T-helper 1 cell treated with Interleukin-12 subunit alpha and Interleukin-12 subunit beta and Interleukin-4 antibody, amounts not matched to agents 30 ng/mL and 1 ng/mL, for 36 hours (primary cell): ENCODE data around the gene CD38. TPM values are rescaled to one million over a fixed set of nuclear protein-coding genes. Genes with fewer than 3 reads are reported as not detected.
"Not testable (repeated sequence)": the region's sequence is repeated elsewhere in the genome, so short reads cannot be mapped to it uniquely, and the experiment has no call there.

Experiments
- intact Hi-C: fragments of 100-400 bp; cut with micrococcal nuclease; formaldehyde crosslinking; loops from one replicate; pipeline ENCODE4 v1.15.1; 2024
- total RNA-seq: library from RNA; stranded (reverse); gene quantifications from 2 replicates; pipeline ENCODE4 v1.2.3, GENCODE V29; 2022

The CD38 gene
- total RNA-seq, 1 donor from 2014 or later: 213 TPM

- intact Hi-C loops: loop anchor here (2.0 kb wide), 2 partner anchors 13 to 63 kb away; no protein-coding TSS in a partner anchor
These were observed 15.6 kb downstream of the CD38 start for GRCh38 chr4:15793506-15794363.

GRCh38 chr4:15794426-15794825 lies 16.3 kb downstream of the CD38 start:
- intact Hi-C loops: loop anchor here (2.0 kb wide), 2 partner anchors 14 to 64 kb away; no protein-coding TSS in a partner anchor

DNA sequence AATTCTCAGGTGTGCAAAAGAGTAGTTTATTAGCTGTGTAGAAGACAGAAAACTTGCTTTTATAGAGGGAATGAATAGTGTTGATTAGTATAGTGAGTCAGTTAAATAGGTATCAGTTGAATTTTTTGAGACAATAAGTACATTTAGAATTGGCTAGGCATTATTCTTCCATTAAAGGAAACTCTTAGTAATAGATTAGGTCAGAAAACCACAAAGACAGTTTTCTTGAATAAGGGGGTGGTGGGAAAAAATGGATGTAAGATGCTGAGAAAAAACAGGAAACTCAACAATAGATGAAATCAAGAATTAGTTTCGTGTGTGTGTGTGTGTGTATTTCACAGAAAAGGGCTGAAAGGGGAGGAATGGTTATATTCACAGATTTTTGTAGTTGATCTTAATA lies 16.8 kb downstream of the CD38 start:
- intact Hi-C loops: loop anchor here (2.0 kb wide), 2 partner anchors 14 to 64 kb away; no protein-coding TSS in a partner anchor

GRCh38 chr4:15797320-15797719 lies 19.2 kb downstream of the CD38 start:
- intact Hi-C loops: no loop called here

GRCh38 chr4:15799141-15799540 lies 21.0 kb downstream of the CD38 start:
- intact Hi-C loops: no loop called here

- intact Hi-C loops: no loop called here
These were observed 21.6 kb downstream of the CD38 start for GRCh38 chr4:15799701-15800100.

GRCh38 chr4:15802497-15802896 lies 24.4 kb downstream of the CD38 start:
- intact Hi-C loops: not testable (repeated sequence)

- intact Hi-C loops: loop anchor here (1.0 kb wide), 5 partner anchors 50 to 195 kb away; no protein-coding TSS in a partner anchor
These were observed 27.7 kb downstream of the CD38 start for GRCh38 chr4:15805583-15806517.

DNA sequence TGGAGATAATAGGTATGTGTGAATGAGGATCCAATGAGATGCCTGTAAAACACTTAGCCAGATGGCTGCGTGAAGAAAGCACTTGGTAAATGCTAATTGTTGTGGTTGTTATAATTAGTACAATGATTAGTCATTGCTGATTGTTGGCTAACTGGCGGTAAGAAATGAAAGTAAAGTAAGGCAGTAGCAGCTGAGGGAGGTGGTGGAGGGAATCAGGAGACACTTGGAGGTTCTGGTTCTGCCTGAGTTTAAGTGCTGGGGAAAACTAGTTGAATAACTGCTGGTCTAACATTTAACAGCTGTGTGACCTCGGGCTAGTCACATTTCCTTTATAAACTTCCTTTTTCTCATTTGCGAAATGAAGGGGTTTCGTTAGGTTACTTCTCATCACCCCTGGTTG lies 30.9 kb downstream of the CD38 start:
- intact Hi-C loops: no loop called here

DNA sequence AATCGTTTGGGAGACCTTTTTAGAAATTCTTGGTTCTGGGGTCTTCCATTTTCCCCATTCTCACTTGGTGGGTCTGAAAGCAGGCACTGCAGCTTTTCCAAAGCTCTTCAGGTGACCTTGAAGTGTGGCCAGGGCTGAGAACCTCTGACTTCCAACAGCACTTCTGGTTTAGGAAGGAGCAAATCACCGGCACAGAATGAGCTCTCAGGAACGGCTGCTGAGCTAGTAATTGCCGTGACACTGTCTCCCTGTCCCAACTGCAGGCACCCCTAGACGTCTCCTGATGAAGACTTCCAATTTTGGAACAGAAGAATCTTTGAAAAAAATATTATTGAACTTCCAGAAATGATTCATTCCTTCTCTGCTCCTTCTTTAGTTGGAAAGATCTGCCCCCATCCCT lies 31.3 kb downstream of the CD38 start:
- intact Hi-C loops: no loop called here

GRCh38 chr4:15811703-15812337 lies 33.7 kb downstream of the CD38 start:
- intact Hi-C loops: no loop called here

DNA sequence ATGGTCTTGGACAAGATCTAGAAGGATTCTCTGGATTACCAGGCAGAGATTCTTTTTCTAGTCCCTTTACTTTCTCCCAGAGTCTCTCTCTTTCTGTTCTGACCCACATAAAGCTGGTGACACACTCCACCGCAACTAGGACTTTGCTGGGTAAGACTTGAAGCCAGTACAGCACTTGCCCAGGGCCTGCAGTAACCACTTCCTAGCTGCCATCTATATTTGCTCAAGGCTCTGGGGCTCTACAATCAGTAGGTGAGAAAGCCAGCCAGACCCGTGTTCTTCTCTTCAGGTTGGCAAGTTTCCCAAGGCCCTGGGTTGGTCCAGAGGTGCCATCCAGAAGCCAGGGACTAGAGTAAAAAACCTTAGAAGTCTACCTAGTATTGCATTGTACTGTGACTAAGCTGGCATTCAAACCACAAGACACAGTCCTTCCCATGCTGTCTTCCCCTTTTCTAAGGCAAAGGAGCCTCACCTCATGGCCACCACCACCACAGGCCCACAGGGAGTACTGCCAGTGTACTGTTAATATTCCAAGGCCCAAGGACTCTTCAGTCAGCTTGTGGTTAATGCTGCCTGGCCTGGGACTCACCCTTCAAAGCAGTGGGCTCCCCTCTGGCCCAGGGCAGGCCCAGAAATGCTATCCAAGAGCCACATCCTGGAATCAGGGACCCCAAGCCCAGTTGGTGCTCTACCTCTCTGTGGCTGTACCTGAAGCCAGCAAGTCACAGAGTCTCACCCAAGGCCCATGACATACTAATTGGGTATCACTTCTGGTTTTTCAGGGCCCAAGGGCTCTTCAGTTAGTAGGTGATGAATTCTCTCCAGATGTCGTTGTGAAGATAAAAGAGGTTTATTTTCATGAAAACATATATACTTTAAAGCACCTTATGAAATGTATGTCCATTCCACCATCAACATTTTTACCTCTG lies 54.7 kb downstream of the CD38 start:
- intact Hi-C loops: no loop called here

DNA sequence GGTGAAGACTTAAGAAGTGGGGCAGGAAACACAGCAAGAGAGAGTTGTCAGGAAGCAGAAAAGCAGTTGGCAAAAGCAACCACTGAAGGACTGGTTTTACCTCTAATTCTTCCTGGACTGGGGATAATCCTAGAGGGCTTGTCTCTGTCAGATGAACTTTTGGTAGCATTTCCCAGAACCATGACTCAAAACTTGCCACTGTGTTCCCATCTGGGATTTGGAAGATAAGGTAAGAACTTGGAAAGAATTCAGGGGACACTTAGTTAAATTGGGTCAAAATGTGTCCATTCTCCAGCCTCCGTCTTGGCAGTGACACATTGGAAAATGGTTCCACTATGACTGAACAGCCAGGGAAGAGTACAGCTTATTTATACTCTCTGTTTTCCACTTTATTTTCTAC lies 55.7 kb downstream of the CD38 start:
- intact Hi-C loops: no loop called here

DNA sequence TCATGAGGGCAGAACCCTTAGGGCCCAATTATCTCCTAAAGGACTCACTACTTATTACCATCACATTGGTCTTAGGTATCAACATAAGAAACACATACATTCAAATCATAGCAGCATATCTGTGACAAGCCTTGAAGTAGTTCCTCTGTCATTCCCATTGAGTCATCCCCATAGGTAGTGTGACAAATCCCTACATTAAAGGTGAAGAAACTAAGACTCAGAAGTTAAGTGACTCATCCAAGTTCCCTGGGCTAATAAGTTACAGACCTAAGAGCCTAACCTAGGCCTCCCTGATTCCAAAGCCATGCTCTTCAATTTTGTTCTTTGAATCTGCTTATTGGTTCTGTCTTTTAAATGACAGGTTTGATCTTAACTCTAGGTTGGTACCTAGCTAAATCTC lies 58.2 kb downstream of the CD38 start:
- intact Hi-C loops: no loop called here

- intact Hi-C loops: no loop called here
These were observed 59.5 kb downstream of the CD38 start for GRCh38 chr4:15837591-15837990.

GRCh38 chr4:15841194-15841730 lies 63.1 kb downstream of the CD38 start:
- intact Hi-C loops: not testable (repeated sequence)

DNA sequence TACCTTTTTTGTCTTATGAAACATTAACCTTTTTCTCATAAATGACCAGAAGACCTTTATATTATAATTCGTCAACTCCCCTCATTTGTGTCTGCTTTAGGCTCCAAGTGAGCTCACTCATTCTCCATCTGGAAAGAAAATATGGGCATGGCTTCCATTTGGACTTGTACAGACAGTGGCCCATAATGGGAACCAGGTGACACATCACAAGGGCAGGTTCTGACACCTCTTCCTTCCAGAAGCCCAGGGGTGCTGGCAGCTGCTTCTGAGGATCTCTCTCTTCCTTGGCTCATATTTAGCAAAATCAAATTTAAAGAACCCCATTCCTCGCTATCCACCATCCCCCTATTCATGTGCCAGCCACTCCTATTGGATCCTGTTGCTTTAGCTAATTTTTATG lies 69.6 kb downstream of the CD38 start:
- intact Hi-C loops: no loop called here

DNA sequence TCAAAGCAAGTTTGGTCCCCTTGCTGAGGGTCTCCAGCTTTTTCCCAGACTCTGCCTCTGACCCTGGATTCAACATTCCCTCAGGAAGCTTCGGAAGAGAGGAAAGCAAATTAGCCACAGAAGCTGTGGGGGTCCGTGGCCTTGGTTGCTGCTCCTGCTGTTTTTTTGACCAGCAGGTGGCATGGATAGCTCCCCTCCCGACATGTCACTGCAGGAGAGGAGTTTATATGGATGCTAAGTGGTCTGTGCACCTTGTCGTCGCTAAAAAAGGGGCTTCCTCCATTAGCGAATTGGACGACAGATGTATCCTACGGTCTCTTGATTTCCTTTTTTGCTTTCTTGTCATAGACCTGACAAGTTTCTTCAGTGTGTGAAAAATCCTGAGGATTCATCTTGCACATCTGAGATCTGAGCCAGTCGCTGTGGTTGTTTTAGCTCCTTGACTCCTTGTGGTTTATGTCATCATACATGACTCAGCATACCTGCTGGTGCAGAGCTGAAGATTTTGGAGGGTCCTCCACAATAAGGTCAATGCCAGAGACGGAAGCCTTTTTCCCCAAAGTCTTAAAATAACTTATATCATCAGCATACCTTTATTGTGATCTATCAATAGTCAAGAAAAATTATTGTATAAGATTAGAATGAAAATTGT lies 70.2 kb downstream of the CD38 start:
- intact Hi-C loops: no loop called here

DNA sequence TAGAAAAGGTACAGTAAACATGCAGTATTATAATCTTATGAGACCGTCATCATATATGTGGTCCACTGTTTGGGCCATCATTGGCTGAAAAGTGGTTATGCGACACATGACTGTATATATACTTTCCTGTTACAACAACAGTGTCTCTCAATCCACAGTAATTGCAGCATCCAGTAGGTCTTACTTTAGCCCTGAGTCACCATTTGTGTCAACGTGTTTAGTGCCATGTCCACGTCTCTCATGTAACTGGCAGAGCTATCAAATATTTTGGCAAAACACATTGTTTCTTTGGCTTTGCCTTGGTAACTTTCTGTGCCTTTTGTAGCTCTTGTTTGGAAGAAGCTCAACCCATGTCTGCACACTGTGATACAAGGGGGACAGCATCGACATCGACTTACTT lies 73.8 kb downstream of the CD38 start:
- intact Hi-C loops: no loop called here

DNA sequence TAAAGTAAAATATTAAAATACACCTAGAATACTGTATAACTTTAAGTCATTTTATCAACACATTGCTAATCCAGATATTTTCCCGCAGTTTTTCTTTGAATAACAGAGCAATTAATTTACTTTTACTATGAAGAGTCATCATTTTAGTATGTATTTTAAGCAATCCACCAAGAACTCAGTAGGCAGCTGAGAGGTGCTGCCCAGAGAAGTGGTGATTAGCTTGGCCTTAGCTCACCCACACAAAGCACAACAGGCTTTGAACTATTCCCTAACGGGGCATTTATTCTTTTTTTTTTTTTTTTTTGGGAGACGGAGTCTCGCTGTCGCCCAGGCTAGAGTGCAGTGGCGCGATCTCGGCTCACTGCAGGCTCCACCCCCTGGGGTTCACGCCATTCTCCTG lies 74.4 kb downstream of the CD38 start:
- intact Hi-C loops: no loop called here
